ENCODE data around the gene SLC2A11.

Gene SLC2A11

DNA sequence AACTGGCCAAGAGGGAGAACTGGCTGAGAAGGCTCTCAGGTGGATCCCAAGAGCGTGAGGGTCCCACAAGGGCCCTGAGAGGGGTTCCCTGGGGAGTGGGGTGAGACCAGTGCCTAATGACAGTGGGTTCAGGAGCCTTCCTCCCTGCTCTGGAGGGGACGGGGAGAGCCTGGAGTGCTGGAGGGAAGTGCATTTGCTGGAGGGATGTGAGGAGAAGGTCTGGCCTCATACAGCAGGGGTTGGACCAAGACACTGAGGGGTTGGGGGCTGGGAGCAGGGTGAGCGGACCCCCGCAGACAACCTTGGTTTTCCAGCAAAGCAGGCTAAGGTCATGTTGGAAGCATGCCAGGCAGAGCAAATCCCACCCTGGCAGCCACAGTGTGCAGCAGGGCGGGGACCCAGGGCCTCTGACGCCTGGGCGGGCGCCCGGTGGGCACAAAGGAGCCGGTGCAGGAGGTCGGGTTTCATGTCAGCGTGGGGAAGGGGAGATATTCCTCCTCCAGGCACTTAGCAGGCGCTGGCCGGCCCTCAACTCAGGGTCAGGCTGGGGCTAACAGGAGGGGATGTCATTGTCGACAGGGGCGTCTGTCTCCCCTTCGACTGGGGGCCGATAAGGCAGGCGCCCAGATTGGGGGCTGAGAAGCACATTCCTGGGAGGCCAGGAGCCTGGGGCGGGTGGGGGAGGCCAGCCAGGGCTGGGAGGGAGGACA is 15.8 kb upstream of the SLC2A11 start:
- no peak overlapping the region for H3K4me3 ChIP-seq (ENCODE audit: low read depth, low read length)
- TF ChIP-seq, protein P1, sequence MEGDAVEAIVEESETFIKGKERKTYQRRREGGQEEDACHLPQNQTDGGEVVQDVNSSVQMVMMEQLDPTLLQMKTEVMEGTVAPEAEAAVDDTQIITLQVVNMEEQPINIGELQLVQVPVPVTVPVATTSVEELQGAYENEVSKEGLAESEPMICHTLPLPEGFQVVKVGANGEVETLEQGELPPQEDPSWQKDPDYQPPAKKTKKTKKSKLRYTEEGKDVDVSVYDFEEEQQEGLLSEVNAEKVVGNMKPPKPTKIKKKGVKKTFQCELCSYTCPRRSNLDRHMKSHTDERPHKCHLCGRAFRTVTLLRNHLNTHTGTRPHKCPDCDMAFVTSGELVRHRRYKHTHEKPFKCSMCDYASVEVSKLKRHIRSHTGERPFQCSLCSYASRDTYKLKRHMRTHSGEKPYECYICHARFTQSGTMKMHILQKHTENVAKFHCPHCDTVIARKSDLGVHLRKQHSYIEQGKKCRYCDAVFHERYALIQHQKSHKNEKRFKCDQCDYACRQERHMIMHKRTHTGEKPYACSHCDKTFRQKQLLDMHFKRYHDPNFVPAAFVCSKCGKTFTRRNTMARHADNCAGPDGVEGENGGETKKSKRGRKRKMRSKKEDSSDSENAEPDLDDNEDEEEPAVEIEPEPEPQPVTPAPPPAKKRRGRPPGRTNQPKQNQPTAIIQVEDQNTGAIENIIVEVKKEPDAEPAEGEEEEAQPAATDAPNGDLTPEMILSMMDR (IDR thresholded peaks at IDR 0.05; ENCODE audit: low read depth, low read length, missing control alignments): no peak

DNA sequence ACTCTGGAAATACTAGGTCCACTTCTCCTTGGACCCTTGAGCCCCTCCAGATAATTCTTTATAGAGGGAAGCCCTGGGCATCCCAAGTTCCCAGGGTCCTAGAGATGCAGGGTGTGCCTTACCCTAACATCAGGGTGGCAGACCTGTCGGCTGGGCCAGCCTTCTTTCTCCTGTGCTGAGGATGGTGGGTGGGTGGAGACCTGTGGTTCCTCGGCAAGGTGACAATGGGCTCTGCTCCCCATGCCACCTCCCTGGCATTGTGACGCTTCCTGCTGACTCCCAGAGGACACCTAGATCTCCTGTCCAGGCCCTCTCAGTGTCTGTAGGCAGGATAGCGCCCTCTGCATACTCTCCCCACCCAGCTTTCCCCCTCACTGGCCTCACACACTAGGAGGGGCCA is 15.1 kb upstream of the SLC2A11 start:
- no peak overlapping the region for H3K4me3 ChIP-seq (ENCODE audit: low read depth, low read length)
- DNase-seq (ENCODE audit: low read depth): no peak
- TF ChIP-seq, protein P1 (IDR thresholded peaks at IDR 0.05; ENCODE audit: low read depth, low read length, missing control alignments): no peak

More for the DNA sequence above, 15.8 kb upstream of the SLC2A11 start:
- DNase-seq (ENCODE audit: low read depth): no peak

DNA sequence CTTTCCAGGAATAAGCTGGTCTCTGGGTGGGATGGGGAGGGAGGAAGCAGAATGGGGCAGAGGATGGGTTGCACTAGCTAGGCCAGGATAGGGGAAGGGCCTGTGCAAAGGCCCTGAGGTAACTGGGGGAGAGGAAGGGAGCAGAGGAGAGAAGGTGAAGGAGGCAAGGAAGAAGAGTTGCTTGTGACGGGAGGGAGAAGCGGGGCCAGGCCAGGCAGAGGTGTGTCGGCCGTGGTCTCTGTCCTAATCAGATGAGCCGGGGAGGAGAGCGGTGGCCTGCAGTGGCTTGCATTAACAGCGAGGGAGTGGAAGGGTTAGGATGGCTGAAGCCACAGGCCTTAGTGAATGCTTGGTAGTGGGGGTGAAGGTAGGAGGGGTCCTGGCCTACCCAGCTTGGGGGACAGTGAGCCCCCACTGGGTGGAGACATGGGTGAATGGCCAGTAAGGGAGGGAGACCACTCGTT is 12.9 kb upstream of the SLC2A11 start:
- TF ChIP-seq, protein P1 (IDR thresholded peaks at IDR 0.05; ENCODE audit: low read depth, low read length, missing control alignments): no peak
- no peak overlapping the region; the same call in 1 of the 2 replicates for H3K4me3 ChIP-seq (ENCODE audit: low read depth, low read length)

DNA sequence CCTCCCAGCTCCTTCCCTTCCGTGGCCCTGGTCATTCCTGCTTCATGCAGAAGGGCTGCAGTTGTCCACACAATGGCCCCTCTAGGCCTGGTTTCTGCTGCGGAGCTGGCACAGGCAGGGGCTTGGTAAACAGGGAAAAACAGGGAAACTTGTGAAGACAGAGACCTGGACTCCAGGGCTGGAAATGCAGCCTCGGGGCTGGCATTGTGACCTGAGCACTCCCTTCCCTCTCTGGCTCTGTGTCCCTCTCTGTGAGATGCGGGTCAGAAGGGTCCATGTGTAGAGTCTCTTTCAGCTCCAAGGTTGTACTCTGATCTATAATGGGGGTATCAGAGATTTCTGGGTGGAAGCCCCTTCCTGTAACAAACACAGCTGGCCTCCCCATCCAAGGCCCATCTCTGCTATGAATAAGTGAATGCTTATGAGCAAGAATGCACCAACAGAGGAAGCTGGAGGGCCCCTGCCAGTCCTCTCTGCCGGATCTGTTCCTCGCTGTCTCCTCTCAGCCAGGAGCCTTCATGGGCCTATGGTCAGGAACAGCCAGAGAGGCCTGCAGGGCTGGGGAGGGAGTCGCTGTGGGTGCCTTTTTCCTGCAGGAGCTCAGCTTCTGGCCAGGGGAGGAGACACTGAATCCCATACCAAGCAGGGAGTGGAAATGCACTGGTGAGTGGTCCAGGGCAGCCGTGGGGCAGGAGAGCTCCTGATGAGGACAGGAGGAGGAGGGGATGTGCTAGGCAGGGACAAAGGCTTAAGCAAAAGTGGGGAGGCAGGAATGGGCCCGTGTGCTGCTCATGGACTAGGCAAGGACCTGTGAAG is 12.2 kb upstream of the SLC2A11 start:
- DNase-seq (ENCODE audit: low read depth): no peak
- TF ChIP-seq, protein P1 (IDR thresholded peaks at IDR 0.05; ENCODE audit: low read depth, low read length, missing control alignments): no peak
- H3K4me3 ChIP-seq (ENCODE audit: low read depth, low read length): no peak overlapping the region

More for the DNA sequence above, 12.9 kb upstream of the SLC2A11 start:
- no peak for DNase-seq (ENCODE audit: low read depth)

DNA sequence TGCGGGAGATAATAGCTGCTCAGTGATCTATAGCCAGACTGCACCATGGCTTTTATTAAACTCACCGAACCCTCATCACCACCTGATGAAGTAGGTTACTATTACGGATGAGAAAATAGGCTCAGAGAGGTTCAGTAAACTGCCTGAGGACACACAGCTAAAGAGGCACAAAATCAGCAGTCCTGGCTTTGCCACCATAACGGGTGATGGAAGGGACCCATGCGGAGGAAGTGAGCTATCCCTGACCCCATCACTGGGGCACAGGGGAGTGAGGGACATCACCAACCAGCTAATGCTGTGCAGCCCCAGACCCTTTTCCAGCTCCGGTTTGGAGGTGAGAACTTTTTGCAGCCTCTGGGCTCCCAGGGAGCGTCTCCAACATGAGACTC is 11.6 kb upstream of the SLC2A11 start:
- TF ChIP-seq, protein P1 (IDR thresholded peaks at IDR 0.05; ENCODE audit: low read depth, low read length, missing control alignments): no peak
- DNase-seq (ENCODE audit: low read depth): no peak
- H3K4me3 ChIP-seq (ENCODE audit: low read depth, low read length): no peak overlapping the region

DNA sequence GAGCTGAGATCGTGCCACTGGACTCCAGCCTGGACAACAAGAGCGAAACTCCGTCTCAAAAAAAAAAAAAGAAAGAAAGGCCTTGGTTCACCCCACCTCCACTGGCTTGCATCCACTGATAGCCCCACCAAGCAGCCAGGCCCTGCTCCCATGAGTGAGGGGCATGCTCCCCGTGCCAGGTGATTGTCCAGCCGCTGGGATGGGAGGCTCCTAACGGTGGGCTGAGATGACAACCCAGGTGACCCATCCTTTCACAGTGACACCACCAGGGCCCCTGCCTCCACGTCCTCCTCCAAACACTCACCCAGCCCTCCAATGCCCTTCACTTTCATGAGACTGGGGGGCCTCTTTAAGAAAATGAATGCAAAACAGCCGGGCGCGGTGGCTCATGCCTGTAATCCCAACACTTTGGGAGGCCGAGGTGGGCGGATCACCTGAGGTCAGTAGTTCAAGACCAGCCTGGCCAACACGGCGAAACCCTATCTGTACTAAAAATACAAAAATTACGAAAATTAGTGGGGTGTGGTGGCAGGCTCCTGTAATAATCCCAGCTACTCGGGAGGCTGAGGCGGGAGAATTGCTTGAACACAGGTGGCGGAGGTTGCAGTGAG is 10.3 kb upstream of the SLC2A11 start:
- TF ChIP-seq, protein P1 (IDR thresholded peaks at IDR 0.05; ENCODE audit: low read depth, low read length, missing control alignments): no peak
- no peak overlapping the region for H3K4me3 ChIP-seq (ENCODE audit: low read depth, low read length)
- DNase-seq (ENCODE audit: low read depth): no peak
